ENCODE measurements around the gene DENND4C.

The DENND4C gene

DNA sequence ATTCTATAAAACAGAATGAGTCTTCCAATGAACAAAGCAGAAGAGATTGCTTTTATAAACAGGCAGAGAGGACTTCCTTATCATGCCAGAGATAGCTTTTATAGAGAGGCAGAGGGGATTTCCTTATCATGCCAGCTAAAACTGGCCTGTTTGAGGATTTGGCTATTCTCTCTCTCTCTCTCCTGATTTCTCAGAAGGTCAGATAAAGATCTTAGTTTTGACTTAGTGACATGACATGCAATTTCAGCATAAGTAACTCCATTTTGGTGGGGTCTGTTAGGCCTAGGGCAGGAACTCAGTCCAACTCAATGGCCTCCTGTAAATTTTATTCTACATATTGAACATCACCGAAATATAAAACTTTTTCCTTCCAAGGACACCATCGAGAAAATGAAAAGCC, 31.5 kb upstream of the DENND4C start:
- Histone ChIP-seq H3K27me3 (no peaks in the 10 kb centered on the region), H3K4me1 (no peaks in the 10 kb centered on the region), H3K4me3 (no peak overlapping the region), H3K27ac (no peak overlapping the region), H3K36me3 (no peaks in the 10 kb centered on the region), H3K9me3 (no peaks in the 10 kb centered on the region)
- TF ChIP-seq CTCF (IDR thresholded peaks at IDR 0.05): no peak
- no peak for DNase-seq
- intact Hi-C loops (cut with DNase I; ENCODE audit: low total_unique reads): no loop called here

- intact Hi-C loops (cut with DNase I; ENCODE audit: low total_unique reads): no loop called here
- Histone ChIP-seq H3K36me3 (no peaks in the 10 kb centered on the region), H3K27me3 (no peaks in the 10 kb centered on the region), H3K9me3 (no peaks in the 10 kb centered on the region), H3K27ac (no peak overlapping the region), H3K4me3 (no peak overlapping the region), H3K4me1 (no peaks in the 10 kb centered on the region)
- no peak for TF ChIP-seq CTCF (IDR thresholded peaks at IDR 0.05)
- no peak for DNase-seq
Measured at GRCh38 chr9:19200229-19200628, 30.3 kb upstream of the DENND4C start.

GRCh38 chr9:19201899-19202891, 28.3 kb upstream of the DENND4C start:
- H3K27me3 ChIP-seq: no peaks in the 10 kb centered on the region
- intact Hi-C loops (cut with DNase I; ENCODE audit: low total_unique reads): no loop called here
- H3K36me3 ChIP-seq: no peaks in the 10 kb centered on the region
- no peak overlapping the region for H3K27ac ChIP-seq
- no peaks in the 10 kb centered on the region for H3K9me3 ChIP-seq
- DNase-seq: no peak
- no peak for TF ChIP-seq CTCF (IDR thresholded peaks at IDR 0.05)
- no peaks in the 10 kb centered on the region for H3K4me1 ChIP-seq
- no peak overlapping the region for H3K4me3 ChIP-seq

DNA sequence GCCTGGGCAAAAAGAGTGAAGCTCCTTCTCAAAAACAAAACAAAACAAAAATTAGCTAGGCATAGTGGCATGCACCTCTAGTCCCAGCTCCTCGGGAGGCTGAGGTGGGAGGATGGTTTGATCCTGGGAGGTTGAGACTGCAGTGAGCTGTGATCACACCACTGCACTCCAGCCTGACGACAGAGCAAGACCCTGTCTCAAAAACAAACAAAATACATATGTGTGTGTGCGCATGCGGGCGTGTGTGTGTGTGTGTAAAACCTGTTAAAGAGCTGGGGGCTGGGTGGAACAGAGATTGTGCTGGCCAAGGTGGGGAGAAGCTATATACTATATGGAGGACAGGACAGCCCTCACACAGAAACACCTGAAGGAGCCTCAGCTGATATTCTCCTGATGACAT, 27.4 kb upstream of the DENND4C start:
- Histone ChIP-seq H3K9me3 (no peaks in the 10 kb centered on the region), H3K27ac (no peak overlapping the region), H3K36me3 (no peaks in the 10 kb centered on the region), H3K4me1 (no peaks in the 10 kb centered on the region), H3K27me3 (no peaks in the 10 kb centered on the region), H3K4me3 (no peak overlapping the region)
- no peak for TF ChIP-seq CTCF (IDR thresholded peaks at IDR 0.05)
- no peak for DNase-seq
- intact Hi-C loops (cut with DNase I; ENCODE audit: low total_unique reads): no loop called here

- no peak for DNase-seq
- Histone ChIP-seq H3K4me3 (no peak overlapping the region), H3K27me3 (no peaks in the 10 kb centered on the region), H3K36me3 (no peaks in the 10 kb centered on the region), H3K9me3 (no peaks in the 10 kb centered on the region), H3K27ac (no peak overlapping the region), H3K4me1 (no peaks in the 10 kb centered on the region)
- intact Hi-C loops (cut with DNase I; ENCODE audit: low total_unique reads): no loop called here
- TF ChIP-seq CTCF (IDR thresholded peaks at IDR 0.05): no peak
Measured at GRCh38 chr9:19208653-19209052, 21.8 kb upstream of the DENND4C start.

All from tibial artery (tissue), 4 donors.